Dedifferentiated amniotic fluid mesenchymal stem cell (primary cell): ENCODE data around the gene C4orf54.

ENCODE experiments used
- DNase-seq: peaks from one replicate; pipeline ENCODE4 v3.0.0-alpha.2; 2016; ENCODE audit errors: extremely low spot score

The C4orf54 gene

GRCh38 chr4:99624141-99624719 is 33.4 kb downstream of the C4orf54 start:
- DNase-seq = no peak

GRCh38 chr4:99622341-99622740 is 35.3 kb downstream of the C4orf54 start:
- DNase-seq = no peak

- DNase-seq = no peak
These were observed 40.3 kb downstream of the C4orf54 start for GRCh38 chr4:99617374-99617773.

GRCh38 chr4:99615170-99615820 is 42.3 kb downstream of the C4orf54 start:
- no peak for DNase-seq

GRCh38 chr4:99614491-99614890 is 43.1 kb downstream of the C4orf54 start:
- no peak for DNase-seq

- no peak for DNase-seq
These were observed 44.9 kb downstream of the C4orf54 start for GRCh38 chr4:99612704-99613103.

- no peak for DNase-seq
These were observed 45.3 kb downstream of the C4orf54 start for GRCh38 chr4:99612281-99612680.

GRCh38 chr4:99610605-99611175 is 46.9 kb downstream of the C4orf54 start:
- no peak for DNase-seq

- DNase-seq = no peak
These were observed 49.2 kb downstream of the C4orf54 start for GRCh38 chr4:99608417-99608816.
